Colonic mucosa (tissue), 4 donors: ENCODE measurements around the gene TNP1. TPM values are rescaled to one million over a fixed set of nuclear protein-coding genes. Genes with fewer than 3 reads are reported as not detected.

Experiments
- DNase-seq: peaks from one replicate; pipeline ENCODE4 v3.0.0-alpha.2; 2020
- H3K27ac ChIP-seq: fragments of 200-600 bp; one replicate; pipeline ENCODE4 v1.8.0; 2021
- H3K27me3 ChIP-seq: fragments of 200-600 bp; one replicate; pipeline ENCODE4 v1.8.0; 2021
- H3K36me3 ChIP-seq: fragments of 200-600 bp; one replicate; pipeline ENCODE4 v1.8.0; 2021
- H3K4me1 ChIP-seq: fragments of 200-600 bp; one replicate; pipeline ENCODE4 v1.8.0; 2021; ENCODE audit warnings: mild to moderate bottlenecking
- H3K4me3 ChIP-seq: fragments of 200-600 bp; one replicate; pipeline ENCODE4 v1.8.0; 2021
- H3K9ac ChIP-seq, 2 donors: one replicate each; pipeline ENCODE4 v1.7.0; 2013; ENCODE audit warnings: control low read depth in 2 of 2, low read depth in 2 of 2, low read length in 2 of 2
- H3K9me3 ChIP-seq: fragments of 200-600 bp; one replicate; pipeline ENCODE4 v1.8.0; 2021
- CTCF ChIP-seq: fragments of 200-600 bp; IDR thresholded peaks from one replicate; pipeline ENCODE4 v1.8.0; 2022; ENCODE audit warnings: antibody characterized with exemption, mild to moderate bottlenecking
- intact Hi-C: fragments of 100-400 bp; cut with DNase I; formaldehyde crosslinking; loops from one replicate; pipeline ENCODE4 v1.14.1; 2022
- total RNA-seq, 2 donors: library from RNA; stranded (reverse); fragmentation: NEBNext Ultra II Directional in 1 of 2; extraction: Animal tissue kit (Norgen Biotek cat#: 25700) in 1 of 2; gene quantifications; one replicate each; pipeline ENCODE4 v1.2.1, GENCODE V29; 2021
- donor health status: healthy.
- donor health status: DM: no; HTN: no; CAD: no.
- donor health status: DM: no; HTN: no; CAD: no.

TNP1 gene
- total RNA-seq, 2 donors from 2014 or later = not detected

- Histone ChIP-seq H3K36me3 (no peaks in the 10 kb centered on the region), H3K4me1 (no peaks in the 10 kb centered on the region), H3K27me3 (no peaks in the 10 kb centered on the region), H3K27ac (no peak overlapping the region), H3K9ac (no peak overlapping the region), H3K4me3 (no peak overlapping the region), H3K9me3 (no peaks in the 10 kb centered on the region)
- no peak for DNase-seq
- TF ChIP-seq CTCF = no peak
- intact Hi-C loops = no loop called here
Observed at GRCh38 chr2:216882876-216883275, 23.0 kb upstream of the TNP1 start.

GRCh38 chr2:216881411-216881810 is 21.5 kb upstream of the TNP1 start:
- intact Hi-C loops = no loop called here
- TF ChIP-seq CTCF = no peak
- no peak overlapping the region for H3K4me3 ChIP-seq
- no peak for DNase-seq
- no peaks in the 10 kb centered on the region for H3K4me1 ChIP-seq
- H3K27me3 ChIP-seq = no peaks in the 10 kb centered on the region
- no peak overlapping the region for H3K9ac ChIP-seq
- no peaks in the 10 kb centered on the region for H3K9me3 ChIP-seq
- no peaks in the 10 kb centered on the region for H3K36me3 ChIP-seq
- no peak overlapping the region for H3K27ac ChIP-seq

GRCh38 chr2:216880509-216881184 is 20.8 kb upstream of the TNP1 start:
- DNase-seq = peak; percentile 49
- H3K27ac ChIP-seq = no peak overlapping the region
- intact Hi-C loops = no loop called here

GRCh38 chr2:216879727-216880508 is 20.1 kb upstream of the TNP1 start:
- Histone ChIP-seq H3K27ac (no peak overlapping the region), H3K27me3 (no peaks in the 10 kb centered on the region), H3K9ac (no peak overlapping the region), H3K36me3 (no peaks in the 10 kb centered on the region), H3K9me3 (no peaks in the 10 kb centered on the region), H3K4me1 (no peaks in the 10 kb centered on the region), H3K4me3 (no peak overlapping the region)
- no peak for DNase-seq
- intact Hi-C loops = no loop called here
- no peak for TF ChIP-seq CTCF

More at GRCh38 chr2:216880509-216881184, 20.8 kb upstream of the TNP1 start:
- H3K27me3 ChIP-seq = no peaks in the 10 kb centered on the region
- no peak overlapping the region for H3K9ac ChIP-seq
- no peak overlapping the region for H3K4me3 ChIP-seq
- H3K4me1 ChIP-seq = no peaks in the 10 kb centered on the region
- no peaks in the 10 kb centered on the region for H3K36me3 ChIP-seq
- TF ChIP-seq CTCF = no peak
- no peaks in the 10 kb centered on the region for H3K9me3 ChIP-seq

GRCh38 chr2:216878072-216878471 is 18.2 kb upstream of the TNP1 start:
- Histone ChIP-seq H3K4me1 (no peaks in the 10 kb centered on the region), H3K36me3 (no peaks in the 10 kb centered on the region), H3K9ac (no peak overlapping the region), H3K9me3 (no peaks in the 10 kb centered on the region), H3K27me3 (no peaks in the 10 kb centered on the region), H3K27ac (no peak overlapping the region), H3K4me3 (no peak overlapping the region)
- TF ChIP-seq CTCF = no peak
- no peak for DNase-seq
- intact Hi-C loops = no loop called here
